ENCODE results near the gene CACNB2.

- TF ChIP-seq CTCF (conservative IDR thresholded peaks at IDR 0.05; ENCODE audit: low read depth, low read length) (no peak), EZH2 (IDR thresholded peaks at IDR 0.05; ENCODE audit: borderline replicate concordance, low read depth, low read length, poor library complexity, severe bottlenecking) (no peak)
Measured at GRCh38 chr10:18264466-18265050, 124.3 kb downstream of the CACNB2 start.
